K562 (cell line): ENCODE results near the gene PIP5KL1. TPM values are rescaled to one million over a fixed set of nuclear protein-coding genes. Genes with fewer than 3 reads are reported as not detected.

Experiments
- DACH1 ChIP-seq: fragments of 450-650 bp; IDR thresholded peaks from 2 replicates; pipeline ENCODE4 v1.6.1; 2018; ENCODE audit not compliant: partially characterized antibody
- DMBX1 ChIP-seq: fragments of 250-450 bp; sonication (Bioruptor Pico); IDR thresholded peaks from 2 replicates; pipeline ENCODE4 v1.8.0; 2022; ENCODE audit warnings: inconsistent platforms, mild to moderate bottlenecking, moderate library complexity, borderline replicate concordance
- GATA2 ChIP-seq: sonication (generic); formaldehyde crosslinking; IDR thresholded peaks from 2 replicates; pipeline ENCODE4 v1.4.0; 2020; ENCODE audit warnings: mild to moderate bottlenecking, missing genetic modification reagents
- HDAC1 ChIP-seq, 2 experiments: fragments of 450-650 bp; IDR thresholded peaks; 2 replicates each; pipeline ENCODE4 v1.6.1; 2016 to 2017; ENCODE audit warnings: inconsistent platforms in 1 of 2, mild to moderate bottlenecking in 1 of 2, moderate library complexity in 1 of 2
- HMGN3 ChIP-seq: IDR thresholded peaks from 2 replicates; pipeline ENCODE4 v1.6.1; 2011; ENCODE audit warnings: borderline replicate concordance, low read depth, mild to moderate bottlenecking, mixed read lengths, low read length; ENCODE audit not compliant: insufficient read length; ENCODE audit errors: extremely low read depth
- ILF3 ChIP-seq: fragments of 450-650 bp; IDR thresholded peaks from 2 replicates; pipeline ENCODE4 v1.6.1; 2018; ENCODE audit warnings: antibody characterized with exemption, mild to moderate bottlenecking, moderate library complexity, borderline replicate concordance
- KLF6 ChIP-seq: fragments of 250-450 bp; sonication (Bioruptor Pico); IDR thresholded peaks from 2 replicates; pipeline ENCODE4 v1.4.0; 2020; ENCODE audit warnings: mild to moderate bottlenecking, moderate library complexity, borderline replicate concordance
- MECOM ChIP-seq: fragments of 250-450 bp; sonication (Bioruptor Pico); IDR thresholded peaks from 2 replicates; pipeline ENCODE4 v1.8.0; 2022; ENCODE audit warnings: inconsistent platforms
- NELFE ChIP-seq: IDR thresholded peaks from 2 replicates; pipeline ENCODE4 v1.6.1; 2011; ENCODE audit warnings: mild to moderate bottlenecking; ENCODE audit not compliant: insufficient read depth, insufficient read length
- NR0B1 ChIP-seq: fragments of 450-650 bp; IDR thresholded peaks from one replicate; pipeline ENCODE4 v1.6.1; 2018; ENCODE audit warnings: mild to moderate bottlenecking, moderate library complexity; ENCODE audit not compliant: partially characterized antibody
- RAD51 ChIP-seq: fragments of 450-650 bp; IDR thresholded peaks from 2 replicates; pipeline ENCODE4 v1.7.1; 2016; ENCODE audit warnings: low read depth, mild to moderate bottlenecking, borderline replicate concordance
- SMARCA4 ChIP-seq: fragments of 450-650 bp; IDR thresholded peaks from 2 replicates; pipeline ENCODE4 v1.6.1; 2016
- SNIP1 ChIP-seq: fragments of 450-650 bp; IDR thresholded peaks from 2 replicates; pipeline ENCODE4 v1.7.1; 2017; ENCODE audit warnings: low read depth, mild to moderate bottlenecking
- THRB ChIP-seq: fragments of 450-650 bp; formaldehyde crosslinking; conservative IDR thresholded peaks from 2 replicates; pipeline ENCODE4 v1.4.0; 2022; ENCODE audit warnings: mild to moderate bottlenecking, missing genetic modification characterization
- ZBTB8A ChIP-seq: fragments of 450-650 bp; IDR thresholded peaks from 2 replicates; pipeline ENCODE4 v1.6.1; 2018; ENCODE audit warnings: mild to moderate bottlenecking, moderate library complexity; ENCODE audit not compliant: partially characterized antibody
- ZNF311 ChIP-seq: fragments of 250-450 bp; sonication (Bioruptor Pico); IDR thresholded peaks from 2 replicates; pipeline ENCODE4 v1.4.0; 2020; ENCODE audit warnings: mild to moderate bottlenecking, moderate library complexity
- ZNF431 ChIP-seq: sonication (generic); formaldehyde crosslinking; IDR thresholded peaks from 2 replicates; pipeline ENCODE4 v1.8.0; 2022; ENCODE audit warnings: mild to moderate bottlenecking, missing genetic modification reagents
- ZNF518B ChIP-seq: fragments of 250-450 bp; sonication (Bioruptor Pico); IDR thresholded peaks from 2 replicates; pipeline ENCODE4 v1.5.0; 2021; ENCODE audit warnings: mild to moderate bottlenecking, moderate library complexity
- ZNF695 ChIP-seq: fragments of 450-650 bp; formaldehyde crosslinking; IDR thresholded peaks from 2 replicates; pipeline ENCODE4 v1.4.0; 2020; ENCODE audit warnings: mild to moderate bottlenecking, moderate library complexity
- polyA plus RNA-seq, 8 experiments: library from polyadenylated mRNA; depleted of rRNA in 4 of 8; stranded (reverse) in 5 of 8; unstranded in 3 of 8; fragments of >200 nt; fragmentation: Nextera tagmentation in 2 of 8; fragmentation: Illumina TruSeq in 1 of 8; extraction: Ambion mirVana in 2 of 8; extraction: Trizol in 1 of 8; gene quantifications; 2 replicates each; pipeline versions ENCODE4 v1.2.1 to v1.2.3, GENCODE V29; 2011 to 2014; ENCODE audit warnings: inconsistent platforms in 1 of 8, missing spikeins in 1 of 8
- total RNA-seq, 7 experiments: library from RNA; depleted of rRNA in 6 of 7; stranded (reverse); fragments of >200 nt in 6 of 7; fragmentation: Illumina TruSeq in 2 of 7; extraction: Trizol in 2 of 7; gene quantifications; 2 replicates each; pipeline versions ENCODE4 v1.2.1 to v1.2.3, GENCODE V29; 2011 to 2021; ENCODE audit warnings: low replicate concordance in 1 of 7
- TF ChIP-seq, protein P1 (sequence below): fragments of 450-650 bp; formaldehyde crosslinking; IDR thresholded peaks from 2 replicates; pipeline ENCODE4 v1.4.0; 2022; ENCODE audit warnings: missing genetic modification characterization

The PIP5KL1 gene
- total and polyA plus RNA-seq, 9 of the 15 experiments (the other 6 are each of a cell fraction or from before 2014, with no cell fraction given) = 0.18 to 4.8 (median 1.2) TPM

GRCh38 chr9:127931092-127931881, 710 bp upstream of the PIP5KL1 start (continued):
- TF ChIP-seq DACH1 (no peak), ILF3 (no peak), SMARCA4 (peak; percentile 52), NELFE (no peak), ZNF518B (CRISPR knock-in tag) (no peak), THRB (CRISPR knock-in tag) (no peak), MECOM (CRISPR knock-in tag) (no peak), ZNF695 (CRISPR knock-in tag) (no peak), ZBTB8A (no peak), NR0B1 (no peak), DMBX1 (no peak), RAD51 (0 out of 2 replicates have a peak, but pooled peaks have one; percentile 9), ZNF311 (CRISPR knock-in tag) (no peak), ZNF431 (no peak), HMGN3 (no peak), HDAC1 (IDR thresholded peaks at IDR 0.05) (peak in 1 of 2 experiments; percentile 66; a peak in 1 of 4 replicates), SNIP1 (no peak), GATA2 (CRISPR knock-in tag) (no peak), KLF6 (CRISPR knock-in tag) (0 out of 2 replicates have a peak, but pooled peaks have one; percentile 11)
- TF ChIP-seq, protein P1, sequence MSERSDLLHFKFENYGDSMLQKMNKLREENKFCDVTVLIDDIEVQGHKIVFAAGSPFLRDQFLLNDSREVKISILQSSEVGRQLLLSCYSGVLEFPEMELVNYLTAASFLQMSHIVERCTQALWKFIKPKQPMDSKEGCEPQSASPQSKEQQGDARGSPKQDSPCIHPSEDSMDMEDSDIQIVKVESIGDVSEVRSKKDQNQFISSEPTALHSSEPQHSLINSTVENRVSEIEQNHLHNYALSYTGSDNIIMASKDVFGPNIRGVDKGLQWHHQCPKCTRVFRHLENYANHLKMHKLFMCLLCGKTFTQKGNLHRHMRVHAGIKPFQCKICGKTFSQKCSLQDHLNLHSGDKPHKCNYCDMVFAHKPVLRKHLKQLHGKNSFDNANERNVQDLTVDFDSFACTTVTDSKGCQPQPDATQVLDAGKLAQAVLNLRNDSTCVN (CRISPR knock-in tag) = 0 out of 2 replicates have a peak, but pooled peaks have one; percentile 12
